GM21447 (cell line): Measurements from ENCODE around the gene DDX43.
A peak's percentile ranks its signal among the peaks of the same experiment; 100 is the strongest.
"Not testable (repeated sequence)": the region's sequence is repeated elsewhere in the genome, so short reads cannot be mapped to it uniquely, and the experiment has no call there.

ENCODE experiments used
- ATAC-seq: cut with Tn5 transposase; IDR thresholded peaks from one replicate; pipeline ENCODE4 v1.9.1; 2021; ENCODE audit not compliant: unreplicated experiment

Gene DDX43

GRCh38 chr6:73394577-73395354, at the start of gene DDX43:
Gene DDX43 (plus strand): TSS chr6:73394828. CDS start chr6:73394906, 78 bp downstream.
- no peak for ATAC-seq

- ATAC-seq = no peak
Measured at GRCh38 chr6:73348550-73349204, 46.0 kb upstream of the DDX43 start.

- no peak for ATAC-seq
Measured at GRCh38 chr6:73349311-73349710, 45.3 kb upstream of the DDX43 start.

GRCh38 chr6:73353636-73354593, 40.7 kb upstream of the DDX43 start, which contains the start of gene DPPA5:
Gene DPPA5 (minus strand): TSS chr6:73354276. CDS start chr6:73354225, 51 bp downstream.
- ATAC-seq = no peak

- no peak for ATAC-seq
Measured at GRCh38 chr6:73362358-73362757, 32.3 kb upstream of the DDX43 start, which contains the start of gene KHDC3L. Gene KHDC3L (plus strand): TSS chr6:73362658. CDS start chr6:73362730, 72 bp downstream.

GRCh38 chr6:73362869-73363536, 31.6 kb upstream of the DDX43 start:
- no peak for ATAC-seq

- ATAC-seq = no peak
Measured at GRCh38 chr6:73363537-73363875, 31.1 kb upstream of the DDX43 start.

GRCh38 chr6:73364121-73364520, 30.5 kb upstream of the DDX43 start:
- ATAC-seq = no peak

- ATAC-seq = no peak
Measured at GRCh38 chr6:73364549-73364948, 30.1 kb upstream of the DDX43 start.

GRCh38 chr6:73367761-73368355, 26.8 kb upstream of the DDX43 start:
- ATAC-seq = no peak

GRCh38 chr6:73368675-73369074, 26.0 kb upstream of the DDX43 start:
- no peak for ATAC-seq

- no peak for ATAC-seq
Measured at GRCh38 chr6:73369157-73369556, 25.5 kb upstream of the DDX43 start.

GRCh38 chr6:73369563-73369962, 25.1 kb upstream of the DDX43 start, which contains the start of gene OOEP:
Gene OOEP (minus strand): TSS chr6:73369897. CDS start chr6:73369792, 105 bp downstream.
- ATAC-seq = no peak

- no peak for ATAC-seq
Measured at GRCh38 chr6:73371984-73372383, 22.6 kb upstream of the DDX43 start.

- no peak for ATAC-seq
Measured at GRCh38 chr6:73372516-73372915, 22.1 kb upstream of the DDX43 start.

GRCh38 chr6:73375216-73375615, 19.4 kb upstream of the DDX43 start:
- no peak for ATAC-seq

- no peak for ATAC-seq
Measured at GRCh38 chr6:73377225-73377624, 17.4 kb upstream of the DDX43 start.

- not testable (repeated sequence) for ATAC-seq
Measured at GRCh38 chr6:73381531-73381930, 13.1 kb upstream of the DDX43 start.

GRCh38 chr6:73382462-73383113, 12.0 kb upstream of the DDX43 start:
- ATAC-seq = no peak

GRCh38 chr6:73388433-73388799, 6.2 kb upstream of the DDX43 start:
- ATAC-seq = peak; percentile 19
